HEK293 (cell line): ENCODE results near the gene TDRD10.

Experiments
- CTCF ChIP-seq: fragments of 450-650 bp; formaldehyde crosslinking; IDR thresholded peaks from 2 replicates; pipeline ENCODE4 v1.5.1; 2016; ENCODE audit warnings: missing biosample characterization, missing genetic modification characterization
- KLF9 ChIP-seq: fragments of 450-650 bp; formaldehyde crosslinking; IDR thresholded peaks from 2 replicates; pipeline ENCODE4 v1.5.1; 2016; ENCODE audit warnings: missing biosample characterization, missing genetic modification characterization, low read depth
- RBAK ChIP-seq: fragments of 450-650 bp; formaldehyde crosslinking; IDR thresholded peaks from 2 replicates; pipeline ENCODE4 v1.5.1; 2016; ENCODE audit warnings: missing biosample characterization, missing genetic modification characterization
- ZBTB1 ChIP-seq: fragments of 450-650 bp; formaldehyde crosslinking; IDR thresholded peaks from 2 replicates; pipeline ENCODE4 v1.5.1; 2016; ENCODE audit warnings: missing biosample characterization, missing genetic modification characterization
- ZFHX2 ChIP-seq: fragments of 450-650 bp; formaldehyde crosslinking; conservative IDR thresholded peaks from 2 replicates; pipeline ENCODE4 v1.5.1; 2016; ENCODE audit warnings: missing biosample characterization, missing genetic modification characterization
- ZNF175 ChIP-seq: fragments of 450-650 bp; formaldehyde crosslinking; IDR thresholded peaks from 2 replicates; pipeline ENCODE4 v1.5.1; 2016; ENCODE audit warnings: missing biosample characterization, missing genetic modification characterization
- ZNF423 ChIP-seq: fragments of 450-650 bp; formaldehyde crosslinking; IDR thresholded peaks from 2 replicates; pipeline ENCODE4 v1.5.1; 2016; ENCODE audit warnings: missing biosample characterization, missing genetic modification characterization

GRCh38 chr1:154517661-154518060, 15.6 kb downstream of the TDRD10 start:
- no peak for TF ChIP-seq RBAK
- TF ChIP-seq ZNF423 (tag by site-specific recombination) = no peak
- TF ChIP-seq KLF9 (tag by site-specific recombination) = no peak
- TF ChIP-seq CTCF (tag by site-specific recombination) = no peak
- TF ChIP-seq ZFHX2 = no peak
- no peak for TF ChIP-seq ZBTB1 (tag by site-specific recombination)
- TF ChIP-seq ZNF175 (tag by site-specific recombination) = no peak
